AG10803 (cell line): ENCODE data around the gene TSPAN33.

Experiments
- DNase-seq: peaks from one replicate; pipeline ENCODE4 v3.0.0; 2010; ENCODE audit warnings: low read depth
- H3K4me3 ChIP-seq: 2 replicates; pipeline ENCODE4 v1.5.1; 2011; ENCODE audit warnings: mild to moderate bottlenecking, low read length, control low read depth
- CTCF ChIP-seq: conservative IDR thresholded peaks from 2 replicates; pipeline ENCODE4 v1.5.1; 2011; ENCODE audit warnings: mild to moderate bottlenecking, low read length, control low read depth, inconsistent platforms

Gene TSPAN33

DNA sequence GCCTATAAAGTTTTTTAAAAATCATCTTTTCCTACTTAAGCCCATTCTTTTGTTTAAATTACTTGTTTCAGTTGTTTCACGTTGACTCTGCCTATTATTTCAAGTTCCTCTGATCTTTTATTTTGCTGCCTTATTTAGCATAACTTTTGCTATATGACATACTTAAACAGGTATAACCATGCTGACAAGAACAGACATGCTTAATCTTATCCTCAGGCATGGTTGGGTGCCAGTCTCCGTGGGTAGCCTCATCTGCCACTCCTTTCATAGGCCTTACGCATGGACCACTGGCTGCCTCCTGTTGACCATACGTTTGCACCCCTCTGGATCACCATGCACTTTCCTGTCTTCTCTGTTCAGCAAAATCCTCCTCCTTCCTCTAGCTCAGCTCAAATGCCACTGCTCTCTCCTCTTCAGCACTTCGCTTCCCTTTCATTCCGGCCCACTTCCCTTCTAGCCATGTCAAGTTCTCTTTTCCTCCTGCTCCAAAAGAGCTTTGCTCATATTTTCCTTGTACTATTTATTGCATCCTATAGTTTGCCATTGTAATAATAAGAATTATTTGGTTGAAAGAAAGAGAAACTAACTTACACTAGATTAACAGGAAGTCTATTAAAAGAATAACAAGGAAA, 10.0 kb upstream of the TSPAN33 start:
- no peak for TF ChIP-seq CTCF
- DNase-seq = no peak
- no peak overlapping the region for H3K4me3 ChIP-seq

DNA sequence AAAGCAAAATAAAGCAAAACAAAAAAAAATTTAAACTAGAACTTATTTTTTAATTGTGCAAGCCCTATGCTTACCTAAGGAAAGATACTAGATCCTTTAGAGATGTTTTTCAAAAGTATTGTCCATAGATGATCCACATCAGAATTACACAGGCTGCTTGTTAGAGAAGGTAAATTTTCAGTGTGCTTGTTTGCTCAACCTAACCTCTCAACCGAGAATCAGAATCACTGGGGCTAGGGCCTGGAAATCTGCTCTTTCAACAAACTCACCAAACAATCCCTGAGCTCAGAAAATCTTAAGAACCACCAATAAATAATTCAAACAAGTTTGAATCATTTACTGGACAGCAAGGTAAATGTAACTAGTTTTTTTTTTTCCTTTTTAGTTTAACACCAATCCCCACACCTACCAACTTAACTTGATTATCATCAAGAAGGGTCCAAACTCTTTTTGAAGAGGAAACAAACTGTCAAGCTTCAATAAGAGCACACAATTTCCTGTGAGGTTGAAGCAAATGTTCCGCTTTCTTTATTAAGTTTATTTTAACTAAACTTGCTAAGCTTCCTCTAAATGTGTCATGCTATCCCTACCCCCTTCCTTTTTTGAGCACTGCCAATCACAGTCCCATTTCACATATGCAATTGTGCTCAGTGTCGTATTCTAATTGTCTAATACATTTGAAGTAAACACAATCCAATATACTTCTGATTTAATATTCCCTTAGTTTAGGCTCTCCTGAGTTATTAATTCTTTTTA, 7.4 kb upstream of the TSPAN33 start:
- no peak for TF ChIP-seq CTCF
- H3K4me3 ChIP-seq = no peak overlapping the region
- DNase-seq = no peak

- no peak for DNase-seq
- H3K4me3 ChIP-seq = no peak overlapping the region
- no peak for TF ChIP-seq CTCF
These were observed 798 bp upstream of the TSPAN33 start for GRCh38 chr7:129143724-129144094.

- peak; percentile 12; the same call in 1 of the 2 replicates for TF ChIP-seq CTCF
- no peak for DNase-seq
- H3K4me3 ChIP-seq = no peak overlapping the region; the same call in 1 of the 2 replicates
These were observed 544 bp downstream of the TSPAN33 start for GRCh38 chr7:129144834-129145668.

GRCh38 chr7:129146237-129146979, 1.9 kb downstream of the TSPAN33 start:
- TF ChIP-seq CTCF = no peak
- H3K4me3 ChIP-seq = no peak overlapping the region
- DNase-seq = no peak

DNA sequence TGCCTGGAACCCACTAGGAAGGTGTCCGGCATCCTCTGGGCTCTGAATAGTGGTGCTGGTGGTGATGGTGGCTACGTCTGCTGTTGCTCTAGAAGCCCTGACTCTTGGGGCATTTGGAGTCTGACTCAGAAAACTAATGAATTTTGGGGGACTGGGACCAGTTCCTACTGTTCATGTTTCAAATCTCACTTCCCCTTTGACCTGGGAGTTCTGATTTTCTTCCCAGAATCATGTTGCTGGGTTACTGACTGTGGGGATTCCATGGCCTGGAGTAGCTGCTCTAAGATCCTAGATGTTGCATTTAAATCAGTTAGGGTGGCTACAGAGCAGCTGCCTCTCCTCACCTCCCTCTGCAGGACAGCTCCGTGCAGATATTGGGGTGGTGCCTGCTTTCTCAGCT, 3.2 kb downstream of the TSPAN33 start:
- H3K4me3 ChIP-seq = no peak overlapping the region
- no peak for DNase-seq
- no peak for TF ChIP-seq CTCF
